HCT116 (cell line): ENCODE results near the gene PDE4D. TPM values are rescaled to one million over a fixed set of nuclear protein-coding genes. Genes with fewer than 3 reads are reported as not detected.
A peak's percentile ranks its signal among the peaks of the same experiment; 100 is the strongest.

Experiments
- ATAC-seq: fragments of 200-7000 bp; cut with Tn5 transposase; 2 replicates; pipeline ENCODE4 v1.9.1; 2020; ENCODE audit warnings: mild to moderate bottlenecking, moderate library complexity
- BruUV-seq: library from RNA; stranded (reverse); fragments of 400-500 nt; replicated peaks from 2 replicates; lab custom pipeline; 2021; lab: Mats Ljungman, UMichigan
- CTCF ChIA-PET: fragments of 300-600 bp; sonication (Branson Sonifier 250); formaldehyde crosslinking; loops from one replicate; lab custom pipeline; 2021; ENCODE audit warnings: antibody characterized with exemption; lab: Charles Lee
- POLR2A ChIA-PET: fragments of 300-600, 350-600 bp; sonication (Branson Sonifier 250); formaldehyde crosslinking; loops from one replicate; lab custom pipeline; 2021; ENCODE audit warnings: antibody characterized with exemption; lab: Charles Lee
- RAD21 ChIA-PET, 2 experiments: fragments of 300-600 bp; sonication (Branson Sonifier 250); formaldehyde crosslinking; loops; one replicate each; lab custom pipeline; 2023; ENCODE audit warnings: low total read pairs in 2 of 2; ENCODE audit not compliant: uncharacterized antibody in 2 of 2, unreplicated experiment in 2 of 2, low non-redundant PET in 1 of 2; lab: Charles Lee
- DNase-seq: peaks from one replicate; pipeline ENCODE4 v3.0.0-alpha.2; 2010; ENCODE audit warnings: low read depth, low spot score
- H2AFZ ChIP-seq: fragments of 200-600 bp; shearing (Covaris generic), sonication (generic); 2 replicates; pipeline ENCODE4 v1.6.1; 2017; ENCODE audit warnings: low read depth, mixed run types, mixed read lengths, antibody characterized with exemption, low read length; ENCODE audit not compliant: poor library complexity, severe bottlenecking
- H3K27ac ChIP-seq: 2 replicates; pipeline ENCODE4 v1.5.1; 2012; ENCODE audit warnings: low read depth, low read length
- H3K27me3 ChIP-seq: fragments of 200-600 bp; sonication (generic); 2 replicates; pipeline ENCODE4 v1.6.1; 2016; ENCODE audit warnings: mixed run types, low read length, mixed read lengths; ENCODE audit not compliant: insufficient read depth
- H3K36me3 ChIP-seq, 2 experiments: fragments of 200-500 bp in 1 of 2; fragments of 200-600 bp in 1 of 2; sonication (Bioruptor generic) in 1 of 2; sonication (generic) in 1 of 2; 2 replicates each; pipeline versions ENCODE4 v1.5.1 to v1.6.1; 2014 to 2016; ENCODE audit warnings: low read length in 2 of 2, inconsistent platforms in 1 of 2, mixed read lengths in 1 of 2, mixed run types in 1 of 2; ENCODE audit not compliant: insufficient read depth in 2 of 2, control insufficient read depth in 1 of 2
- H3K4me1 ChIP-seq, 2 experiments: fragments of 200-600 bp in 1 of 2; sonication (generic) in 1 of 2; 2 replicates each; pipeline versions ENCODE4 v1.5.1 to v1.6.1; 2012 to 2017; ENCODE audit warnings: low read length in 2 of 2, inconsistent platforms in 1 of 2, mild to moderate bottlenecking in 1 of 2, mixed read lengths in 1 of 2, mixed run types in 1 of 2, moderate library complexity in 1 of 2; ENCODE audit not compliant: insufficient read depth in 2 of 2, control insufficient read depth in 1 of 2
- H3K4me2 ChIP-seq: fragments of 200-600 bp; sonication (generic); 2 replicates; pipeline ENCODE4 v1.6.1; 2017; ENCODE audit warnings: mixed run types, low read length, mixed read lengths
- H3K4me3 ChIP-seq, 2 experiments: fragments of 200-600 bp in 1 of 2; sonication (generic) in 1 of 2; replicated peaks in 1 of 2; 2 replicates each; pipeline ENCODE4 v1.5.1; 2011 to 2016; ENCODE audit warnings: low read length in 2 of 2, control low read depth in 1 of 2, low read depth in 1 of 2, mild to moderate bottlenecking in 1 of 2, mixed read lengths in 1 of 2, mixed run types in 1 of 2
- H3K79me2 ChIP-seq: fragments of 200-600 bp; sonication (generic); 2 replicates; pipeline ENCODE4 v1.6.1; 2017; ENCODE audit warnings: mild to moderate bottlenecking, mixed run types, low read length, moderate library complexity, mixed read lengths; ENCODE audit not compliant: insufficient read depth
- H3K9ac ChIP-seq: fragments of 200-600 bp; sonication (generic); 2 replicates; pipeline ENCODE4 v1.6.1; 2016; ENCODE audit warnings: low read length, mixed read lengths
- H3K9me2 ChIP-seq: fragments of 200-600 bp; sonication (generic), shearing (Covaris generic); 2 replicates; pipeline ENCODE4 v1.6.1; 2017; ENCODE audit warnings: mixed run types, mild to moderate bottlenecking, moderate library complexity; ENCODE audit not compliant: insufficient read depth
- H3K9me3 ChIP-seq, 2 experiments: fragments of 200-500 bp in 1 of 2; fragments of 200-600 bp in 1 of 2; sonication (Bioruptor generic) in 1 of 2; sonication (generic) in 1 of 2; 2 replicates each; pipeline ENCODE4 v1.6.1; 2014 to 2017; ENCODE audit warnings: low read length in 2 of 2, mixed read lengths in 2 of 2, inconsistent platforms in 1 of 2, low read depth in 1 of 2, mild to moderate bottlenecking in 1 of 2, mixed run types in 1 of 2, moderate library complexity in 1 of 2; ENCODE audit not compliant: control insufficient read depth in 1 of 2, insufficient read depth in 1 of 2
- H4K20me1 ChIP-seq: fragments of 200-600 bp; sonication (generic), shearing (Covaris generic); 2 replicates; pipeline ENCODE4 v1.6.1; 2017; ENCODE audit warnings: mixed run types, mild to moderate bottlenecking, moderate library complexity; ENCODE audit not compliant: insufficient read depth
- CEBPB ChIP-seq: IDR thresholded peaks from 2 replicates; pipeline ENCODE4 v1.6.1; 2012; ENCODE audit warnings: low read depth
- ELF1 ChIP-seq: IDR thresholded peaks from 2 replicates; pipeline ENCODE4 v1.6.1; 2012; ENCODE audit warnings: low read depth, borderline replicate concordance
- EZH2 ChIP-seq: fragments of 200-600 bp; sonication (generic); IDR thresholded peaks from 2 replicates; pipeline ENCODE4 v1.6.1; 2017; ENCODE audit warnings: antibody characterized with exemption, mixed run types
- FOSL1 ChIP-seq: IDR thresholded peaks from 2 replicates; pipeline ENCODE4 v1.6.1; 2012; ENCODE audit warnings: low read depth
- JUND ChIP-seq: IDR thresholded peaks from 2 replicates; pipeline ENCODE4 v1.6.1; 2012
- POLR2A ChIP-seq: IDR thresholded peaks from 2 replicates; pipeline ENCODE4 v1.7.0; 2011; ENCODE audit warnings: borderline replicate concordance; ENCODE audit not compliant: insufficient read depth, insufficient read length; ENCODE audit errors: extremely low read depth
- RAD21 ChIP-seq: IDR thresholded peaks from 2 replicates; pipeline ENCODE4 v1.6.1; 2012; ENCODE audit warnings: low read depth, mild to moderate bottlenecking
- SIN3A ChIP-seq: IDR thresholded peaks from 2 replicates; pipeline ENCODE4 v1.6.1; 2012; ENCODE audit warnings: low read depth
- SP1 ChIP-seq: IDR thresholded peaks from 2 replicates; pipeline ENCODE4 v1.6.1; 2012; ENCODE audit warnings: low read depth
- ZFX ChIP-seq: fragments of 450-650 bp; IDR thresholded peaks from 2 replicates; pipeline ENCODE4 v1.6.1; 2017
- intact Hi-C: fragments of 100-400 bp; cut with micrococcal nuclease; formaldehyde crosslinking; loops from 2 replicates; pipeline ENCODE4 v1.10.0; 2022
- total RNA-seq: library from RNA; stranded (reverse); gene quantifications from one replicate; pipeline ENCODE4 v1.2.1, GENCODE V29; 2021; ENCODE audit not compliant: unreplicated experiment
- TF ChIP-seq, protein P1 (sequence below): IDR thresholded peaks from 2 replicates; pipeline ENCODE4 v1.6.1; 2012
- TF ChIP-seq, protein P2 (sequence below): IDR thresholded peaks from 2 replicates; pipeline ENCODE4 v1.6.1; 2012
- TF ChIP-seq, protein P3 (sequence below): IDR thresholded peaks from 2 replicates; pipeline ENCODE4 v1.6.1; 2012; ENCODE audit warnings: low read depth
- TF ChIP-seq, protein P4 (sequence below), 3 experiments: fragments of 200-600 bp in 1 of 3; sonication (generic) in 1 of 3; IDR thresholded peaks in 2 of 3; conservative IDR thresholded peaks in 1 of 3; 2 replicates each; pipeline ENCODE4 v1.5.1; 2012 to 2017; ENCODE audit warnings: low read depth in 2 of 3, low read length in 2 of 3, antibody characterized with exemption in 1 of 3, borderline replicate concordance in 1 of 3, control low read depth in 1 of 3, mild to moderate bottlenecking in 1 of 3, mixed read lengths in 1 of 3, mixed run types in 1 of 3, moderate library complexity in 1 of 3; ENCODE audit not compliant: insufficient read depth in 1 of 3

Gene PDE4D
- total RNA-seq, 1 experiment from 2014 or later: 1.1 TPM

DNA sequence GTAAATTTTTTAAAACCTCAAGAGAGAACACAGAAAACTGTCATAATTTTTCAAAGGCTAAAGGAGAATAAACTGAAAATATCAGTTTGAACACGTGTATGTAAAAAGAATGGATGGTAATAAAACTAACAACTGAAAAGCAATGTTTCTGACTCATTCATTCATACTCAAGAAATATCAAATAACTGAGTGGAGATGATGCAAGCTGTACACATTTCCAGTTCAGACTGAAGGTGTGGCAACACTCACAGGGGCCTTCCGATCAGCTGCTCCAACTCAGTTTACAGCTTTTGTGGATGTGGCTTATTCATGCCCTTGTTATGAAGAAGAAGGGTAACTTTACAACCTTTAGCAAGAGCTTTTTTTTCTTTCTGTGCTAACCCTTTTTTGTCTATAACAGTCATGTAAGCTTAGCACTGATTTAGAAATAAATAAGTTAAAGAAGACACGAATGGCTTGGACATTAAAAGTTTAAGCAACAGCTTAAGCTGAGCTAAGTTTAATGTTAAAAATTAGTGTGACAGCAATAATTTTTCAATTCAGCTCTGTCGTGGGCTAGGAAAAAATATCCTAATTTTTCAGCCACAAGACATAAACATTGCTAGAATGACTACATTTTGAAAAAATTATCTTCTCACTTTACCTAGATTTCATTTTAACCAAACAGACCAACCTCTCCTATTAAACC lies 857.1 kb downstream of the PDE4D start:
- BruUV-seq: no TSS peak
- H3K27ac ChIP-seq: no peak overlapping the region
- no peak overlapping the region for H2AFZ ChIP-seq
- peaks cover 2 to 15% of the 10 kb centered on the region in 2 experiments; a peak in 2 of 4 replicates for H3K4me1 ChIP-seq
- no peaks in the 10 kb centered on the region for H3K9me2 ChIP-seq
- no peak overlapping the region for H3K4me2 ChIP-seq
- ChIA-PET CTCF (no interaction called here), POLR2A (no interaction called here), RAD21 (no interaction called here)
- TF ChIP-seq, protein P1, sequence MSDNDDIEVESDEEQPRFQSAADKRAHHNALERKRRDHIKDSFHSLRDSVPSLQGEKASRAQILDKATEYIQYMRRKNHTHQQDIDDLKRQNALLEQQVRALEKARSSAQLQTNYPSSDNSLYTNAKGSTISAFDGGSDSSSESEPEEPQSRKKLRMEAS: 0 out of 2 replicates have a peak, but pooled peaks have one; percentile 15
- TF ChIP-seq POLR2A (no peak), CEBPB (peak; percentile 81), JUND (peak; percentile 30; the same call in 1 of the 2 replicates), SP1 (peak; percentile 20; the same call in 1 of the 2 replicates)
- TF ChIP-seq, protein P2, sequence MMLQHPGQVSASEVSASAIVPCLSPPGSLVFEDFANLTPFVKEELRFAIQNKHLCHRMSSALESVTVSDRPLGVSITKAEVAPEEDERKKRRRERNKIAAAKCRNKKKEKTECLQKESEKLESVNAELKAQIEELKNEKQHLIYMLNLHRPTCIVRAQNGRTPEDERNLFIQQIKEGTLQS: peak; percentile 62; the same call in 1 of the 2 replicates
- H3K9me3 ChIP-seq: no peaks in the 10 kb centered on the region
- no peak overlapping the region for H3K4me3 ChIP-seq
- intact Hi-C loops: no loop called here
- ATAC-seq: no peak
- no peaks in the 10 kb centered on the region for H3K36me3 ChIP-seq
- H3K79me2 ChIP-seq: no peaks in the 10 kb centered on the region
- H3K9ac ChIP-seq: no peak overlapping the region
- no peaks in the 10 kb centered on the region for H4K20me1 ChIP-seq
- DNase-seq: peak; percentile 28
- H3K27me3 ChIP-seq: peaks cover 35% of the 10 kb centered on the region

DNA sequence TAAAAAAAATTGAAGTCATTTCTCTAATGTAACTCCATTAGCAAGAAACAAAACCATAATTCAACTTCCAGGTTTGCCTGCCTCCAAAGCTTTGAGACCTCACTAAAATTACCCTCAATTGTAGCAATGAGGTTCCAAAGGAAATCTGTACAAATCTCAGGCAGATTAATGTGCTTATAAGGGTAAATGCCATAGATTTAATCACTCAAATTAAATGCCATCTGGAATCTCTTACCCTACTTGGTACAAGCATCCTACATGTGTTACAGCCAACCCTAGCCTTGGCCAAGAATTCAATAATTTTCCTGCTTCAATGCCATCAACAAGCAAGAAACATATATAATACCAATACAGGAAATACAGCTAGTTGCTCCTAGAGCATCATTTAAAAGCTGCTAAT lies 857.8 kb downstream of the PDE4D start:
- CTCF ChIA-PET: no interaction called here
- H3K4me1 ChIP-seq: peaks cover 2 to 15% of the 10 kb centered on the region in 2 experiments; a peak in 2 of 4 replicates
- H3K9me3 ChIP-seq: no peaks in the 10 kb centered on the region
- no peak overlapping the region for H3K4me3 ChIP-seq
- no peaks in the 10 kb centered on the region for H3K79me2 ChIP-seq
- H3K27me3 ChIP-seq: peaks cover 30% of the 10 kb centered on the region
- no peaks in the 10 kb centered on the region for H3K36me3 ChIP-seq
- H3K4me2 ChIP-seq: no peak overlapping the region
- H2AFZ ChIP-seq: no peak overlapping the region
- POLR2A ChIA-PET: no interaction called here
- DNase-seq: no peak
- no peak for ATAC-seq
- no peak overlapping the region for H3K9ac ChIP-seq
- no peak overlapping the region for H3K27ac ChIP-seq
- no TSS peak for BruUV-seq
- no peaks in the 10 kb centered on the region for H3K9me2 ChIP-seq
- no peaks in the 10 kb centered on the region for H4K20me1 ChIP-seq
- RAD21 ChIA-PET: no interaction called here
- intact Hi-C loops: no loop called here
- TF ChIP-seq POLR2A: no peak
- no peak for TF ChIP-seq JUND
- TF ChIP-seq SP1: no peak
- no peak for TF ChIP-seq ELF1
- TF ChIP-seq FOSL1: no peak
- TF ChIP-seq, protein P3, sequence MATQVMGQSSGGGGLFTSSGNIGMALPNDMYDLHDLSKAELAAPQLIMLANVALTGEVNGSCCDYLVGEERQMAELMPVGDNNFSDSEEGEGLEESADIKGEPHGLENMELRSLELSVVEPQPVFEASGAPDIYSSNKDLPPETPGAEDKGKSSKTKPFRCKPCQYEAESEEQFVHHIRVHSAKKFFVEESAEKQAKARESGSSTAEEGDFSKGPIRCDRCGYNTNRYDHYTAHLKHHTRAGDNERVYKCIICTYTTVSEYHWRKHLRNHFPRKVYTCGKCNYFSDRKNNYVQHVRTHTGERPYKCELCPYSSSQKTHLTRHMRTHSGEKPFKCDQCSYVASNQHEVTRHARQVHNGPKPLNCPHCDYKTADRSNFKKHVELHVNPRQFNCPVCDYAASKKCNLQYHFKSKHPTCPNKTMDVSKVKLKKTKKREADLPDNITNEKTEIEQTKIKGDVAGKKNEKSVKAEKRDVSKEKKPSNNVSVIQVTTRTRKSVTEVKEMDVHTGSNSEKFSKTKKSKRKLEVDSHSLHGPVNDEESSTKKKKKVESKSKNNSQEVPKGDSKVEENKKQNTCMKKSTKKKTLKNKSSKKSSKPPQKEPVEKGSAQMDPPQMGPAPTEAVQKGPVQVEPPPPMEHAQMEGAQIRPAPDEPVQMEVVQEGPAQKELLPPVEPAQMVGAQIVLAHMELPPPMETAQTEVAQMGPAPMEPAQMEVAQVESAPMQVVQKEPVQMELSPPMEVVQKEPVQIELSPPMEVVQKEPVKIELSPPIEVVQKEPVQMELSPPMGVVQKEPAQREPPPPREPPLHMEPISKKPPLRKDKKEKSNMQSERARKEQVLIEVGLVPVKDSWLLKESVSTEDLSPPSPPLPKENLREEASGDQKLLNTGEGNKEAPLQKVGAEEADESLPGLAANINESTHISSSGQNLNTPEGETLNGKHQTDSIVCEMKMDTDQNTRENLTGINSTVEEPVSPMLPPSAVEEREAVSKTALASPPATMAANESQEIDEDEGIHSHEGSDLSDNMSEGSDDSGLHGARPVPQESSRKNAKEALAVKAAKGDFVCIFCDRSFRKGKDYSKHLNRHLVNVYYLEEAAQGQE: no peak
- TF ChIP-seq EZH2: no peak
- TF ChIP-seq, protein P2: no peak
- no peak for TF ChIP-seq SIN3A
- TF ChIP-seq, protein P4, sequence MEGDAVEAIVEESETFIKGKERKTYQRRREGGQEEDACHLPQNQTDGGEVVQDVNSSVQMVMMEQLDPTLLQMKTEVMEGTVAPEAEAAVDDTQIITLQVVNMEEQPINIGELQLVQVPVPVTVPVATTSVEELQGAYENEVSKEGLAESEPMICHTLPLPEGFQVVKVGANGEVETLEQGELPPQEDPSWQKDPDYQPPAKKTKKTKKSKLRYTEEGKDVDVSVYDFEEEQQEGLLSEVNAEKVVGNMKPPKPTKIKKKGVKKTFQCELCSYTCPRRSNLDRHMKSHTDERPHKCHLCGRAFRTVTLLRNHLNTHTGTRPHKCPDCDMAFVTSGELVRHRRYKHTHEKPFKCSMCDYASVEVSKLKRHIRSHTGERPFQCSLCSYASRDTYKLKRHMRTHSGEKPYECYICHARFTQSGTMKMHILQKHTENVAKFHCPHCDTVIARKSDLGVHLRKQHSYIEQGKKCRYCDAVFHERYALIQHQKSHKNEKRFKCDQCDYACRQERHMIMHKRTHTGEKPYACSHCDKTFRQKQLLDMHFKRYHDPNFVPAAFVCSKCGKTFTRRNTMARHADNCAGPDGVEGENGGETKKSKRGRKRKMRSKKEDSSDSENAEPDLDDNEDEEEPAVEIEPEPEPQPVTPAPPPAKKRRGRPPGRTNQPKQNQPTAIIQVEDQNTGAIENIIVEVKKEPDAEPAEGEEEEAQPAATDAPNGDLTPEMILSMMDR (IDR thresholded peaks at IDR 0.05 in 2 of 3, conservative IDR thresholded peaks at IDR 0.05 in 1 of 3; ENCODE audit: borderline replicate concordance in 1 of 3, insufficient read depth in 1 of 3, low read depth in 2 of 3, low read length in 2 of 3): no peak
- no peak for TF ChIP-seq RAD21
- no peak for TF ChIP-seq ZFX
